HEK293 (cell line): ENCODE results near the gene ABCA7.

Experiments
- CTCF ChIP-seq: fragments of 450-650 bp; formaldehyde crosslinking; IDR thresholded peaks from 2 replicates; pipeline ENCODE4 v1.5.1; 2016; ENCODE audit warnings: missing biosample characterization, missing genetic modification characterization
- EGR2 ChIP-seq: fragments of 450-650 bp; formaldehyde crosslinking; IDR thresholded peaks from 2 replicates; pipeline ENCODE4 v1.5.1; 2016; ENCODE audit warnings: low read depth, missing biosample characterization, missing genetic modification characterization
- KLF7 ChIP-seq: fragments of 450-650 bp; formaldehyde crosslinking; IDR thresholded peaks from 2 replicates; pipeline ENCODE4 v1.5.1; 2016; ENCODE audit warnings: missing biosample characterization, missing genetic modification characterization, borderline replicate concordance
- PRDM6 ChIP-seq: fragments of 450-650 bp; formaldehyde crosslinking; IDR thresholded peaks from 2 replicates; pipeline ENCODE4 v1.5.1; 2017; ENCODE audit warnings: missing biosample characterization, missing genetic modification characterization
- SP3 ChIP-seq: fragments of 450-650 bp; formaldehyde crosslinking; IDR thresholded peaks from 2 replicates; pipeline ENCODE4 v1.5.1; 2016; ENCODE audit warnings: missing biosample characterization, missing genetic modification characterization
- ZBTB26 ChIP-seq: fragments of 450-650 bp; formaldehyde crosslinking; optimal IDR thresholded peaks from 2 replicates; pipeline ENCODE3; 2016; ENCODE audit warnings: missing biosample characterization, mild to moderate bottlenecking, missing genetic modification characterization
- ZBTB48 ChIP-seq: fragments of 450-650 bp; formaldehyde crosslinking; IDR thresholded peaks from 2 replicates; pipeline ENCODE4 v1.5.1; 2016; ENCODE audit warnings: missing biosample characterization, missing genetic modification characterization
- ZBTB6 ChIP-seq: fragments of 450-650 bp; formaldehyde crosslinking; IDR thresholded peaks from 2 replicates; pipeline ENCODE4 v1.5.1; 2017; ENCODE audit warnings: missing biosample characterization, missing genetic modification characterization
- ZNF133 ChIP-seq: fragments of 450-650 bp; formaldehyde crosslinking; IDR thresholded peaks from 2 replicates; pipeline ENCODE4 v1.5.1; 2016; ENCODE audit warnings: missing biosample characterization, missing genetic modification characterization
- ZNF148 ChIP-seq: fragments of 450-650 bp; formaldehyde crosslinking; IDR thresholded peaks from 2 replicates; pipeline ENCODE4 v1.5.0; 2017; ENCODE audit warnings: missing biosample characterization, missing genetic modification characterization, borderline replicate concordance
- ZNF184 ChIP-seq: fragments of 450-650 bp; IDR thresholded peaks from 2 replicates; pipeline ENCODE4 v1.5.1; 2018; ENCODE audit warnings: missing biosample characterization, mild to moderate bottlenecking, missing genetic modification characterization
- ZNF223 ChIP-seq: fragments of 450-650 bp; formaldehyde crosslinking; IDR thresholded peaks from 2 replicates; pipeline ENCODE4 v1.5.1; 2016; ENCODE audit warnings: missing biosample characterization, missing genetic modification characterization
- ZNF266 ChIP-seq: fragments of 450-650 bp; formaldehyde crosslinking; IDR thresholded peaks from 2 replicates; pipeline ENCODE4 v1.5.1; 2016; ENCODE audit warnings: missing biosample characterization, missing genetic modification characterization, low read depth
- ZNF423 ChIP-seq: fragments of 450-650 bp; formaldehyde crosslinking; IDR thresholded peaks from 2 replicates; pipeline ENCODE4 v1.5.1; 2016; ENCODE audit warnings: missing biosample characterization, missing genetic modification characterization
- ZNF560 ChIP-seq: fragments of 450-650 bp; formaldehyde crosslinking; IDR thresholded peaks from 2 replicates; pipeline ENCODE4 v1.5.1; 2017; ENCODE audit warnings: missing biosample characterization, missing genetic modification characterization, borderline replicate concordance
- ZSCAN4 ChIP-seq: fragments of 450-650 bp; formaldehyde crosslinking; IDR thresholded peaks from 2 replicates; pipeline ENCODE4 v1.5.1; 2017; ENCODE audit warnings: missing biosample characterization, missing genetic modification characterization
- TF ChIP-seq, protein P1 (sequence below): fragments of 450-650 bp; formaldehyde crosslinking; IDR thresholded peaks from 2 replicates; pipeline ENCODE4 v1.5.1; 2016; ENCODE audit warnings: missing biosample characterization, missing genetic modification characterization
- TF ChIP-seq, protein P2 (sequence below): fragments of 450-650 bp; formaldehyde crosslinking; IDR thresholded peaks from 2 replicates; pipeline ENCODE4 v1.5.1; 2016; ENCODE audit warnings: missing biosample characterization, missing genetic modification characterization
- TF ChIP-seq, protein P3 (sequence below): fragments of 450-650 bp; formaldehyde crosslinking; IDR thresholded peaks from 2 replicates; pipeline ENCODE4 v1.5.1; 2016; ENCODE audit warnings: missing biosample characterization, missing genetic modification characterization
- TF ChIP-seq, protein P4 (sequence below): fragments of 450-650 bp; formaldehyde crosslinking; IDR thresholded peaks from 2 replicates; pipeline ENCODE4 v1.5.1; 2016; ENCODE audit warnings: missing biosample characterization, missing genetic modification characterization, borderline replicate concordance

Gene ABCA7

DNA sequence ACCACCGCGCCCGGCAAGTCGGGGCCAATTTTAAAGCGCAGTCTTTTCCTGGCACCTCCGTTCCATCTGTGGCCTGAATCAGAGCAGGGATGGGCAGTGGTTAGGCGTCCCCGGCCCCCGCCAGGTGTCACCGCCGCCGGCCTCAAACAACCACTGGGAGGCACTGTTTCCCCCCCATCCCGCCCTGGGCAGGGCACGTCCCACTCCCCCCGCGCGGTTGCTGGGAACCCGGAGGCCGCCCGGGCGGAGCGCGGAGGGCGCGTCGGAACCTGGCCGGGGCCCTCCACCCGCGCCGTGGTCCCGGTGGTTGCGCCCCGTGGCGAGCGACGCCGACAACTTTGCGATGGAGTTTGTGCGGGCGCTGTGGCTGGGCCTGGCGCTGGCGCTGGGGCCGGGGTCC is 39.8 kb upstream of the ABCA7 start, which contains the start of gene GRIN3B (continued):
- TF ChIP-seq, protein P1, sequence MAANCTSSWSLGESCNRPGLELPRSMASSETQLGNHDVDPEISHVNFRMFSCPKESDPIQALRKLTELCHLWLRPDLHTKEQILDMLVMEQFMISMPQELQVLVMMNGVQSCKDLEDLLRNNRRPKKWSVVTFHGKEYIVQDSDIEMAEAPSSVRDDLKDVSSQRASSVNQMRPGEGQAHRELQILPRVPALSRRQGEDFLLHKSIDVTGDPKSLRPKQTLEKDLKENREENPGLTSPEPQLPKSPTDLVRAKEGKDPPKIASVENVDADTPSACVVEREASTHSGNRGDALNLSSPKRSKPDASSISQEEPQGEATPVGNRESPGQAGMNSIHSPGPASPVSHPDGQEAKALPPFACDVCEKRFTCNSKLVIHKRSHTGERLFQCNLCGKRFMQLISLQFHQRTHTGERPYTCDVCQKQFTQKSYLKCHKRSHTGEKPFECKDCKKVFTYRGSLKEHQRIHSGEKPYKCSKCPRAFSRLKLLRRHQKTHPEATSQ (tag by site-specific recombination): no peak
- TF ChIP-seq KLF7 (tag by site-specific recombination): peak; percentile 75; the same call in 1 of the 2 replicates
- no peak for TF ChIP-seq ZNF148 (tag by site-specific recombination)
- peak; percentile 86 for TF ChIP-seq CTCF (tag by site-specific recombination)
- TF ChIP-seq ZNF560: 0 out of 2 replicates have a peak, but pooled peaks have one; percentile 6
- TF ChIP-seq, protein P2, sequence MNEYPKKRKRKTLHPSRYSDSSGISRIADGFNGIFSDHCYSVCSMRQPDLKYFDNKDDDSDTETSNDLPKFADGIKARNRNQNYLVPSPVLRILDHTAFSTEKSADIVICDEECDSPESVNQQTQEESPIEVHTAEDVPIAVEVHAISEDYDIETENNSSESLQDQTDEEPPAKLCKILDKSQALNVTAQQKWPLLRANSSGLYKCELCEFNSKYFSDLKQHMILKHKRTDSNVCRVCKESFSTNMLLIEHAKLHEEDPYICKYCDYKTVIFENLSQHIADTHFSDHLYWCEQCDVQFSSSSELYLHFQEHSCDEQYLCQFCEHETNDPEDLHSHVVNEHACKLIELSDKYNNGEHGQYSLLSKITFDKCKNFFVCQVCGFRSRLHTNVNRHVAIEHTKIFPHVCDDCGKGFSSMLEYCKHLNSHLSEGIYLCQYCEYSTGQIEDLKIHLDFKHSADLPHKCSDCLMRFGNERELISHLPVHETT (tag by site-specific recombination): peak; percentile 82
- TF ChIP-seq ZNF266 (tag by site-specific recombination): no peak
- TF ChIP-seq ZNF133: no peak
- TF ChIP-seq, protein P3, sequence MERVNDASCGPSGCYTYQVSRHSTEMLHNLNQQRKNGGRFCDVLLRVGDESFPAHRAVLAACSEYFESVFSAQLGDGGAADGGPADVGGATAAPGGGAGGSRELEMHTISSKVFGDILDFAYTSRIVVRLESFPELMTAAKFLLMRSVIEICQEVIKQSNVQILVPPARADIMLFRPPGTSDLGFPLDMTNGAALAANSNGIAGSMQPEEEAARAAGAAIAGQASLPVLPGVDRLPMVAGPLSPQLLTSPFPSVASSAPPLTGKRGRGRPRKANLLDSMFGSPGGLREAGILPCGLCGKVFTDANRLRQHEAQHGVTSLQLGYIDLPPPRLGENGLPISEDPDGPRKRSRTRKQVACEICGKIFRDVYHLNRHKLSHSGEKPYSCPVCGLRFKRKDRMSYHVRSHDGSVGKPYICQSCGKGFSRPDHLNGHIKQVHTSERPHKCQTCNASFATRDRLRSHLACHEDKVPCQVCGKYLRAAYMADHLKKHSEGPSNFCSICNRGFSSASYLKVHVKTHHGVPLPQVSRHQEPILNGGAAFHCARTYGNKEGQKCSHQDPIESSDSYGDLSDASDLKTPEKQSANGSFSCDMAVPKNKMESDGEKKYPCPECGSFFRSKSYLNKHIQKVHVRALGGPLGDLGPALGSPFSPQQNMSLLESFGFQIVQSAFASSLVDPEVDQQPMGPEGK (tag by site-specific recombination): peak; percentile 97
- TF ChIP-seq ZBTB6: 0 out of 2 replicates have a peak, but pooled peaks have one; percentile 15
- no peak for TF ChIP-seq ZNF223 (tag by site-specific recombination)
- peak; percentile 51 for TF ChIP-seq ZBTB48
- TF ChIP-seq ZNF184: 0 out of 2 replicates have a peak, but pooled peaks have one; percentile 13
- no peak for TF ChIP-seq ZSCAN4 (tag by site-specific recombination)
- TF ChIP-seq, protein P4, sequence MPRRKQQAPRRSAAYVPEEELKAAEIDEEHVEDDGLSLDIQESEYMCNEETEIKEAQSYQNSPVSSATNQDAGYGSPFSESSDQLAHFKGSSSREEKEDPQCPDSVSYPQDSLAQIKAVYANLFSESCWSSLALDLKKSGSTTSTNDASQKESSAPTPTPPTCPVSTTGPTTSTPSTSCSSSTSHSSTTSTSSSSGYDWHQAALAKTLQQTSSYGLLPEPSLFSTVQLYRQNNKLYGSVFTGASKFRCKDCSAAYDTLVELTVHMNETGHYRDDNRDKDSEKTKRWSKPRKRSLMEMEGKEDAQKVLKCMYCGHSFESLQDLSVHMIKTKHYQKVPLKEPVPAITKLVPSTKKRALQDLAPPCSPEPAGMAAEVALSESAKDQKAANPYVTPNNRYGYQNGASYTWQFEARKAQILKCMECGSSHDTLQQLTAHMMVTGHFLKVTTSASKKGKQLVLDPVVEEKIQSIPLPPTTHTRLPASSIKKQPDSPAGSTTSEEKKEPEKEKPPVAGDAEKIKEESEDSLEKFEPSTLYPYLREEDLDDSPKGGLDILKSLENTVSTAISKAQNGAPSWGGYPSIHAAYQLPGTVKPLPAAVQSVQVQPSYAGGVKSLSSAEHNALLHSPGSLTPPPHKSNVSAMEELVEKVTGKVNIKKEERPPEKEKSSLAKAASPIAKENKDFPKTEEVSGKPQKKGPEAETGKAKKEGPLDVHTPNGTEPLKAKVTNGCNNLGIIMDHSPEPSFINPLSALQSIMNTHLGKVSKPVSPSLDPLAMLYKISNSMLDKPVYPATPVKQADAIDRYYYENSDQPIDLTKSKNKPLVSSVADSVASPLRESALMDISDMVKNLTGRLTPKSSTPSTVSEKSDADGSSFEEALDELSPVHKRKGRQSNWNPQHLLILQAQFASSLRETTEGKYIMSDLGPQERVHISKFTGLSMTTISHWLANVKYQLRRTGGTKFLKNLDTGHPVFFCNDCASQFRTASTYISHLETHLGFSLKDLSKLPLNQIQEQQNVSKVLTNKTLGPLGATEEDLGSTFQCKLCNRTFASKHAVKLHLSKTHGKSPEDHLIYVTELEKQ (tag by site-specific recombination): peak; percentile 47; the same call in 1 of the 2 replicates
- peak; percentile 59 for TF ChIP-seq EGR2 (tag by site-specific recombination)
- TF ChIP-seq SP3 (tag by site-specific recombination): peak; percentile 45; the same call in 1 of the 2 replicates
- 0 out of 2 replicates have a peak, but pooled peaks have one; percentile 20 for TF ChIP-seq ZNF423 (tag by site-specific recombination)
- TF ChIP-seq ZBTB26 (tag by site-specific recombination): peak; percentile 76
- no peak for TF ChIP-seq PRDM6 (tag by site-specific recombination)
